K562 (cell line): ENCODE data around the gene GADD45B. TPM values are rescaled to one million over a fixed set of nuclear protein-coding genes. Genes with fewer than 3 reads are reported as not detected.

Source experiments
- ADNP ChIP-seq: fragments of 200-800 bp; sonication (Bioruptor generic); IDR thresholded peaks from 2 replicates; pipeline ENCODE4 v1.6.1; 2016; ENCODE audit warnings: missing genetic modification characterization, missing compliant biosample characterization
- CBFA2T3 ChIP-seq: fragments of 450-650 bp; IDR thresholded peaks from 2 replicates; pipeline ENCODE4 v1.6.1; 2017
- CHD1 ChIP-seq: fragments of 200-600 bp; sonication (generic); IDR thresholded peaks from one replicate; pipeline ENCODE4 v1.6.1; 2012; ENCODE audit warnings: mild to moderate bottlenecking, moderate library complexity, low read length, inconsistent platforms
- CHD4 ChIP-seq: fragments of 200-600 bp; sonication (generic); IDR thresholded peaks from 3 replicates; pipeline ENCODE4 v1.6.1; 2012; ENCODE audit warnings: low read depth, mild to moderate bottlenecking, mixed read lengths, low read length, inconsistent platforms; ENCODE audit not compliant: insufficient read depth, insufficient replicate concordance, poor library complexity, severe bottlenecking
- CUX1 ChIP-seq: fragments of 200-800 bp; sonication (Bioruptor generic); IDR thresholded peaks from 2 replicates; pipeline ENCODE4 v1.6.1; 2016; ENCODE audit warnings: missing genetic modification characterization, missing compliant biosample characterization
- E2F5 ChIP-seq: sonication (generic); formaldehyde crosslinking; IDR thresholded peaks from 2 replicates; pipeline ENCODE4 v1.8.0; 2022; ENCODE audit warnings: mild to moderate bottlenecking, missing genetic modification reagents
- EZH2 ChIP-seq: IDR thresholded peaks from 2 replicates; pipeline ENCODE4 v1.6.1; 2012; ENCODE audit warnings: low read depth, mild to moderate bottlenecking, inconsistent platforms, low read length, borderline replicate concordance
- GATAD2A ChIP-seq: fragments of 450-650 bp; IDR thresholded peaks from 2 replicates; pipeline ENCODE4 v1.6.1; 2017
- GTF2A2 ChIP-seq: IDR thresholded peaks from 2 replicates; pipeline ENCODE4 v1.6.1; 2016; ENCODE audit warnings: mild to moderate bottlenecking, missing genetic modification characterization, missing compliant biosample characterization
- MIER1 ChIP-seq: fragments of 450-650 bp; IDR thresholded peaks from 2 replicates; pipeline ENCODE4 v1.6.1; 2016; ENCODE audit warnings: antibody characterized with exemption, mild to moderate bottlenecking, low read depth
- MYBL2 ChIP-seq, 2 experiments: fragments of 450-650 bp in 1 of 2; sonication (generic) in 1 of 2; formaldehyde crosslinking in 1 of 2; IDR thresholded peaks; 2 replicates each; pipeline versions ENCODE4 v1.6.1 to v1.8.1; 2017 to 2022; ENCODE audit warnings: borderline replicate concordance in 1 of 2, inconsistent platforms in 1 of 2, low read depth in 1 of 2, mild to moderate bottlenecking in 1 of 2, missing genetic modification reagents in 1 of 2, moderate library complexity in 1 of 2
- PCBP1 ChIP-seq: fragments of 200-400 bp; formaldehyde crosslinking; IDR thresholded peaks from 2 replicates; pipeline ENCODE4 v1.6.1; 2018; ENCODE audit warnings: mild to moderate bottlenecking, low read depth, low read length; ENCODE audit not compliant: poor library complexity, severe bottlenecking
- POLR2AphosphoS5 ChIP-seq: IDR thresholded peaks from 2 replicates; pipeline ENCODE4 v1.6.1; 2011; ENCODE audit warnings: mild to moderate bottlenecking, low read depth, low read length, moderate library complexity; ENCODE audit not compliant: control insufficient read depth, insufficient read depth
- TAF7 ChIP-seq: fragments of 450-650 bp; IDR thresholded peaks from 2 replicates; pipeline ENCODE4 v1.6.1; 2016; ENCODE audit warnings: missing genetic modification characterization, missing compliant biosample characterization
- ZNF184 ChIP-seq: sonication (generic); formaldehyde crosslinking; IDR thresholded peaks from 2 replicates; pipeline ENCODE4 v1.5.0; 2020; ENCODE audit warnings: missing genetic modification reagents
- ZNF444 ChIP-seq: fragments of 250-450 bp; sonication (Bioruptor Pico); IDR thresholded peaks from 2 replicates; pipeline ENCODE4 v1.4.0; 2020; ENCODE audit warnings: mild to moderate bottlenecking, moderate library complexity
- ZNF512 ChIP-seq: IDR thresholded peaks from 2 replicates; pipeline ENCODE4 v1.6.1; 2016; ENCODE audit warnings: missing genetic modification characterization, missing compliant biosample characterization
- ZNF695 ChIP-seq: fragments of 450-650 bp; formaldehyde crosslinking; IDR thresholded peaks from 2 replicates; pipeline ENCODE4 v1.4.0; 2020; ENCODE audit warnings: mild to moderate bottlenecking, moderate library complexity
- ZNF780A ChIP-seq: fragments of 250-450 bp; sonication (Bioruptor Pico); IDR thresholded peaks from 2 replicates; pipeline ENCODE4 v1.5.0; 2021; ENCODE audit warnings: mild to moderate bottlenecking
- polyA plus RNA-seq, 8 experiments: library from polyadenylated mRNA; depleted of rRNA in 4 of 8; stranded (reverse) in 5 of 8; unstranded in 3 of 8; fragments of >200 nt; fragmentation: Nextera tagmentation in 2 of 8; fragmentation: Illumina TruSeq in 1 of 8; extraction: Ambion mirVana in 2 of 8; extraction: Trizol in 1 of 8; gene quantifications; 2 replicates each; pipeline versions ENCODE4 v1.2.1 to v1.2.3, GENCODE V29; 2011 to 2014; ENCODE audit warnings: inconsistent platforms in 1 of 8, missing spikeins in 1 of 8
- total RNA-seq, 7 experiments: library from RNA; depleted of rRNA in 6 of 7; stranded (reverse); fragments of >200 nt in 6 of 7; fragmentation: Illumina TruSeq in 2 of 7; extraction: Trizol in 2 of 7; gene quantifications; 2 replicates each; pipeline versions ENCODE4 v1.2.1 to v1.2.3, GENCODE V29; 2011 to 2021; ENCODE audit warnings: low replicate concordance in 1 of 7

Gene GADD45B
- total and polyA plus RNA-seq, 9 of the 15 experiments (the other 6 are each of a cell fraction or from before 2014, with no cell fraction given), result 0.06 to 4.1 (median 2.1) TPM

- no peak for TF ChIP-seq CHD4
- no peak for TF ChIP-seq CUX1 (CRISPR knock-in tag)
- no peak for TF ChIP-seq MYBL2 (IDR thresholded peaks at IDR 0.05; ENCODE audit: low read depth)
- TF ChIP-seq MYBL2 (CRISPR knock-in tag; IDR thresholded peaks at IDR 0.05; ENCODE audit: borderline replicate concordance), result no peak
- peak; percentile 99 for TF ChIP-seq POLR2AphosphoS5
- no peak for TF ChIP-seq ZNF184 (CRISPR knock-in tag)
- TF ChIP-seq ADNP (tag), result peak; percentile 66; the same call in 1 of the 2 replicates
- no peak for TF ChIP-seq MIER1
- no peak for TF ChIP-seq E2F5
- no peak for TF ChIP-seq EZH2
- no peak for TF ChIP-seq PCBP1
- no peak for TF ChIP-seq ZNF444
- TF ChIP-seq GATAD2A, result no peak
- TF ChIP-seq TAF7 (tag), result peak; percentile 97
- TF ChIP-seq CHD1, result peak; percentile 58
- no peak for TF ChIP-seq ZNF695 (CRISPR knock-in tag)
- no peak for TF ChIP-seq CBFA2T3
- TF ChIP-seq ZNF780A, result no peak
- peak; percentile 90 for TF ChIP-seq GTF2A2 (tag)
- no peak for TF ChIP-seq ZNF512
These were observed at the start of gene GADD45B (continued) for GRCh38 chr19:2475702-2476450.
